Activated T-helper 17 cell treated with anti-CD3 and anti-CD28 coated beads, Interleukin-2, amount 50 U/mL, for 72 hours (primary cell): ENCODE data around the gene VPS11. TPM values are rescaled to one million over a fixed set of nuclear protein-coding genes. Genes with fewer than 3 reads are reported as not detected.
"Not testable (repeated sequence)": the region's sequence is repeated elsewhere in the genome, so short reads cannot be mapped to it uniquely, and the experiment has no call there.

Source experiments
- ATAC-seq: fragments of 150-1000 bp; cut with Tn5 transposase; replicated peaks from 2 replicates; pipeline ENCODE4 v1.10.0; 2021; ENCODE audit warnings: mild to moderate bottlenecking, moderate library complexity
- H3K27ac Mint-ChIP-seq: one replicate; pipeline ENCODE4 v1.8.0; 2022; ENCODE audit warnings: mixed read lengths
- H3K27me3 Mint-ChIP-seq: one replicate; pipeline ENCODE4 v1.8.0; 2022; ENCODE audit warnings: mixed read lengths
- H3K36me3 Mint-ChIP-seq: one replicate; pipeline ENCODE4 v1.8.0; 2022; ENCODE audit warnings: low read depth, mild to moderate bottlenecking, mixed read lengths
- H3K4me1 Mint-ChIP-seq: one replicate; pipeline ENCODE4 v1.8.0; 2022; ENCODE audit warnings: mixed read lengths
- H3K4me3 Mint-ChIP-seq: one replicate; pipeline ENCODE4 v1.8.0; 2022; ENCODE audit warnings: mild to moderate bottlenecking, mixed read lengths
- H3K9me3 Mint-ChIP-seq: one replicate; pipeline ENCODE4 v1.8.0; 2022; ENCODE audit warnings: mixed read lengths
- total RNA-seq, 2 donors: library from RNA; stranded (reverse); gene quantifications; one replicate each; pipeline ENCODE4 v1.2.3, GENCODE V29; 2022

VPS11 gene
- total RNA-seq, 2 donors from 2014 or later = 31.7 to 33.7 TPM

GRCh38 chr11:119049081-119049480 lies 18.5 kb upstream of the VPS11 start:
- Mint-ChIP-seq H3K27me3 (no peaks in the 10 kb centered on the region), H3K4me3 (no peak overlapping the region), H3K27ac (peak overlapping the region; percentile 63), H3K36me3 (peaks cover 100% of the 10 kb centered on the region), H3K4me1 (peaks cover 34% of the 10 kb centered on the region), H3K9me3 (no peaks in the 10 kb centered on the region)
- no peak for ATAC-seq

DNA sequence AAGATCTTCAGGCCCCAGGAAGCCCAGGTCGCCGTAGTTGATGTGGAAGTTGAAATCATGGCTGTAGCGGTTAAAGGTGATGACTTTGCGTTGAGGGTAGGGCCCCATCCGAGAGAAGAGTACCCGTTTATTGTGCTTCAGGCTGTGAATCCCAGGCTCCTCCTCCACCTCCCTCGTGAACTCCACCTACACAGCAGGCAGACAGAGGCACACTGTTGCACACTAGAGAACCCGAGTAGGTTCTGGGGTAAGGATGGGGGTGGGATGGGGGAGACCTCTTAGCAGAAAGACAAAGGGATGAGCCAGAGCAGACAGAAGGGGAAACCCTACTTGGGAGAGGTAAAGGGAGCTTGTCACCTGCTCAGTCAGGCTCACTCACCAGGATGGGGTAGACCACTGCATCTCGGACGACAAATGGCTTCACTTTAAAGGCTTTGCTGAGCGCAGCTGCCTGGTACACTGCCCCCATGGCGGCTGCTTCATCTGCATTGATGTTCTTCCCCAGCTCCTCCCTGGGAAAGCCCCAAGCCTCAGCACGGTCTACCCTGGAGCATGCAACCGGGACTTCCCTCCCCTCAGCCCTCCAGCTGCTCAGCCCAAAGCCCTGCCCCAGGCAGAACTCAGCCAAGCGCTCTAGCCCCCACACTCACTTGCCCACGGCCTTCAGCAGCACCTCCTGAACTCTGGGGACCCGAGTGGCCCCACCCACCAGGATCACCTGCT lies 16.0 kb upstream of the VPS11 start:
- H3K27me3 Mint-ChIP-seq = no peaks in the 10 kb centered on the region
- H3K27ac Mint-ChIP-seq = peak overlapping the region; percentile 87
- peaks cover 97% of the 10 kb centered on the region for H3K36me3 Mint-ChIP-seq
- peaks cover 42% of the 10 kb centered on the region for H3K4me1 Mint-ChIP-seq
- no peaks in the 10 kb centered on the region for H3K9me3 Mint-ChIP-seq
- peak overlapping the region; percentile 66 for H3K4me3 Mint-ChIP-seq
- ATAC-seq = peak; percentile 67

DNA sequence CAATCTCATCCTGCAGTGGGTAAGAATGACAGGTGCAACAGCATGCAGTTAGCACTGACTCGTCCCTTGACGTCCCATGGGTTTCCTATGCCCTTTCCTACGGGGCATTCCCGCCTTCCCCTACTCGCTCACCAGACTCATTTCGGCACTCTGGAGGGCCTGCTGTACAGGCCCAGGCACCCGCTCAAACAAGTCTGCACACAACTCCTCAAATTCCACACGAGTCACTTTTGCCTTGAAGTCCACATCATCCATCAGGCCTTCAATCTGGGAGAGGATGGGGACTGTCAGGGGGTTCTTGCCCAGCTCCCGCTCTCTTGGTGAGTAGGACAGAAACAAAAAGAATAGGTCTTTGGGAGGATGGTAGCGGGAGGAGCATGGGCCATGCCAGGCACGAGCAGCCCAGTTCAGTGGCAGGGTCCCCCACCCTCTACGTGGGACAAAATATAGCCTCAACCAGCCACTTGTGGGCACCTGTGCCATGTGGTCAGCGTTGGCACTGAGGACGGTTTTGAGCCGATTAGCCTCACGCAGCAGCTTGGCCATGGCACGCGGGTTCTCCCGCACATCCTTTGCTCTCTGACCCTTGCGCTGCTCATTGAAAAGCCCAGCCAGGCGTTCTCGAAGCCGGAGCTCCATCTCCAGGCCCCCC lies 15.3 kb upstream of the VPS11 start:
- Mint-ChIP-seq H3K27me3 (no peaks in the 10 kb centered on the region), H3K36me3 (peaks cover 96% of the 10 kb centered on the region), H3K4me1 (peaks cover 42% of the 10 kb centered on the region), H3K27ac (peak overlapping the region; percentile 87), H3K9me3 (no peaks in the 10 kb centered on the region), H3K4me3 (peak overlapping the region; percentile 66)
- no peak for ATAC-seq

GRCh38 chr11:119054418-119054817 lies 13.2 kb upstream of the VPS11 start:
- no peak overlapping the region for H3K27ac Mint-ChIP-seq
- no peaks in the 10 kb centered on the region for H3K9me3 Mint-ChIP-seq
- H3K4me3 Mint-ChIP-seq = no peak overlapping the region
- peaks cover 41% of the 10 kb centered on the region for H3K4me1 Mint-ChIP-seq
- H3K36me3 Mint-ChIP-seq = peaks cover 75% of the 10 kb centered on the region
- no peaks in the 10 kb centered on the region for H3K27me3 Mint-ChIP-seq
- ATAC-seq = no peak

GRCh38 chr11:119055901-119056300 lies 11.7 kb upstream of the VPS11 start:
- Mint-ChIP-seq H3K36me3 (peaks cover 67% of the 10 kb centered on the region), H3K27ac (peak overlapping the region; percentile 89), H3K4me1 (peaks cover 37% of the 10 kb centered on the region), H3K9me3 (no peaks in the 10 kb centered on the region), H3K27me3 (no peaks in the 10 kb centered on the region), H3K4me3 (peak overlapping the region; percentile 95)
- no peak for ATAC-seq

GRCh38 chr11:119056421-119056999 lies 11.1 kb upstream of the VPS11 start:
- peaks cover 61% of the 10 kb centered on the region for H3K36me3 Mint-ChIP-seq
- H3K4me1 Mint-ChIP-seq = peaks cover 32% of the 10 kb centered on the region
- no peaks in the 10 kb centered on the region for H3K27me3 Mint-ChIP-seq
- peak; percentile 1 for ATAC-seq
- H3K27ac Mint-ChIP-seq = peak overlapping the region; percentile 91
- H3K9me3 Mint-ChIP-seq = no peaks in the 10 kb centered on the region
- H3K4me3 Mint-ChIP-seq = peak overlapping the region; percentile 95

DNA sequence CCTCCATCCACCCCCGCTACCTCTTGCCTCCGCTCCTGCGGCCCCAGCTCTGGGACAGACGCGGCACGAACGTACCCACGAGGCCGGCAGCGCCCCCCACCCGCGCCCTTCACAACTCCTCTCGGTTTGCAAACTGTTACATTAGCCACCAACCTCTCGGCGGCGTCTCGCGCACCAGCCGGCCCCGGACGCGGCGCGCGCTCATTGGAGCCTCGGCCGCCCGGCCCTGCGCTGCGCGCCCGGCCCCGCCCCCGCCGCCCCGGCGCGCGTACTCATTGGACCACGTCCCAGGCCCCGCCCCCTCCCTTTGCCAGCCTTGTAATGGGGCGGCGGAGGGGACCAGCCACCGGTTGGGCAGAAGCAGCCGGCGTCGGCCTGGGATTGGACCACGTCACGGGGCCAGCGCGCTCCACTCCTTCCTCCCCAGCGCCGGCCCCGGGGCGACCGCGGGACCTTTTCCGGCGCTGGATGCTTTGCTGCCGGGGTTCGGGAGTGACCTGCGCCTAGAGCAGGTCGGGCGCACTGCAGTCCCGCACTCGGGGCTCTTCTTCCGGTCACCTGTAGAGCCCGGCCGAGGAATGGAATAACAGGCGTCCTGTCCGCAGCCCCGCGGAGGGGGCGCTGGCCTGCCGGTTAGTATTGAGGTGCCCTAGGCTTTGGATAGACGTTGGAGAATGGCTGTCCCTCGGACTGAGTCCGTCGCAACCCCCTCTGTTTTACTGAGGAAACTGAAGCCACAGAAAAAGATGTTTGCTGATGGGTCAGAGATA lies 10.4 kb upstream of the VPS11 start, which contains the start of gene HYOU1:
Gene HYOU1 (minus strand): TSS at position 206 of the 770 bp plus-strand sequence. CDS start 1,045 bp downstream, outside the sequence.
- peak within 1 kb of the TSS; percentile 95 for H3K4me3 Mint-ChIP-seq
- H3K27me3 Mint-ChIP-seq = no peaks in the 10 kb centered on the region
- H3K4me1 Mint-ChIP-seq = peaks cover 29% of the 10 kb centered on the region
- ATAC-seq = peak; percentile 96
- H3K9me3 Mint-ChIP-seq = no peaks in the 10 kb centered on the region
- peaks cover 55% of the 10 kb centered on the region for H3K36me3 Mint-ChIP-seq
- H3K27ac Mint-ChIP-seq = peak within 1 kb of the TSS; percentile 91

DNA sequence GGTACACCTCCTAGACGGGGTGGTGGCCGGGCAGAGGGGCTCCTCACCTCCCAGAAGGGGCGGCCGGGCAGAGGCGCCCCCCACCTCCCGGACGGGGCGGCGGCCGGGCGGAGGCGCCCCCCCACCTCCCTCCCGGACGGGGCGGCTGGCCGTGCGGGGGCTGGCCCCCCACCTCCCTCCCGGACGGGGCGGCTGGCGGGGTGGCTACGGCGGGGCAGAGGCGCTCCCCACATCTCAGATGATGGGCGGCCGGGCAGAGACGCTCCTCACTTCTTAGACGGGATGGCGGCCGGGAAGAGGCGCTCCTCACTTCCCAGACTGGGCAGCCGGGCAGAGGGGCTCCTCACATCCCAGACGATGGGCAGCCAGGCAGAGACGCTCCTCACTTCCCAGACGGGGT lies 8.5 kb upstream of the VPS11 start:
- ATAC-seq, H3K27ac Mint-ChIP-seq: not testable (repeated sequence)

GRCh38 chr11:119061256-119061655 lies 6.4 kb upstream of the VPS11 start:
- H3K9me3 Mint-ChIP-seq = no peaks in the 10 kb centered on the region
- no peak overlapping the region for H3K27ac Mint-ChIP-seq
- H3K4me3 Mint-ChIP-seq = no peak overlapping the region
- H3K27me3 Mint-ChIP-seq = no peaks in the 10 kb centered on the region
- no peak for ATAC-seq
- peaks cover 29% of the 10 kb centered on the region for H3K36me3 Mint-ChIP-seq
- H3K4me1 Mint-ChIP-seq = peaks cover 21% of the 10 kb centered on the region

More for the DNA sequence above, 8.5 kb upstream of the VPS11 start:
- not testable (repeated sequence) for H3K4me3 Mint-ChIP-seq, H3K9me3 Mint-ChIP-seq, H3K27me3 Mint-ChIP-seq
- Mint-ChIP-seq H3K36me3 (peaks cover 40% of the 10 kb centered on the region), H3K4me1 (peaks cover 17% of the 10 kb centered on the region)

- no peaks in the 10 kb centered on the region for H3K9me3 Mint-ChIP-seq
- no peak overlapping the region for H3K4me3 Mint-ChIP-seq
- no peak overlapping the region for H3K27ac Mint-ChIP-seq
- H3K27me3 Mint-ChIP-seq = no peaks in the 10 kb centered on the region
- ATAC-seq = no peak
- peaks cover 31% of the 10 kb centered on the region for H3K36me3 Mint-ChIP-seq
- H3K4me1 Mint-ChIP-seq = peaks cover 21% of the 10 kb centered on the region
Measured at GRCh38 chr11:119062779-119063178, 4.8 kb upstream of the VPS11 start.

- Mint-ChIP-seq H3K36me3 (peaks cover 45% of the 10 kb centered on the region), H3K27ac (peak overlapping the region; percentile 16), H3K9me3 (no peaks in the 10 kb centered on the region), H3K27me3 (no peaks in the 10 kb centered on the region), H3K4me3 (peak overlapping the region; percentile 97), H3K4me1 (peaks cover 22% of the 10 kb centered on the region)
- peak; percentile 20 for ATAC-seq
Measured at GRCh38 chr11:119065369-119065768, 2.2 kb upstream of the VPS11 start.

DNA sequence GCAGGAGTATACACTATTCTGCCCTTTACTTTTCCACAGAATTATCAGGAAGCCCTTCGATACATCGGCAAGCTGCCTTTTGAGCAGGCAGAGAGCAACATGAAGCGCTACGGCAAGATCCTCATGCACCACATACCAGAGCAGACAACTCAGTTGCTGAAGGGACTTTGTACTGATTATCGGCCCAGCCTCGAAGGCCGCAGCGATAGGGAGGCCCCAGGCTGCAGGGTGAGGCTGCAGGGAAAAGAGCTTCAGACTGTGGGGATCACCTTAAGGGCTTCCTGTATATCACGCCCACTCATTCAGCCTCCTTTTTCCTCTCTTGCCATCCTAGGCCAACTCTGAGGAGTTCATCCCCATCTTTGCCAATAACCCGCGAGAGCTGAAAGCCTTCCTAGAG lies 10.2 kb downstream of the VPS11 start:
- H3K4me3 Mint-ChIP-seq = no peak overlapping the region

GRCh38 chr11:119078675-119079420 lies 11.2 kb downstream of the VPS11 start:
- Mint-ChIP-seq H3K4me3 (no peak overlapping the region), H3K9me3 (no peaks in the 10 kb centered on the region), H3K27ac (no peak overlapping the region), H3K36me3 (peaks cover 83% of the 10 kb centered on the region), H3K27me3 (no peaks in the 10 kb centered on the region), H3K4me1 (no peaks in the 10 kb centered on the region)
- no peak for ATAC-seq

More for the DNA sequence above, 10.2 kb downstream of the VPS11 start:
- no peak for ATAC-seq
- Mint-ChIP-seq H3K9me3 (no peaks in the 10 kb centered on the region), H3K4me1 (peaks cover 2% of the 10 kb centered on the region), H3K27ac (no peak overlapping the region), H3K27me3 (no peaks in the 10 kb centered on the region), H3K36me3 (peaks cover 93% of the 10 kb centered on the region)
